Subcutaneous abdominal adipose tissue (tissue), 5 donors: Measurements from ENCODE around the gene DYSF.

Experiments used
- H3K27ac ChIP-seq: one replicate; pipeline ENCODE4 v1.7.0; 2013; ENCODE audit warnings: low read depth, mild to moderate bottlenecking, inconsistent platforms, low read length, moderate library complexity
- H3K27me3 ChIP-seq, 5 donors: one replicate each; pipeline ENCODE4 v1.7.0; 2013; ENCODE audit warnings: low read length in 5 of 5, inconsistent platforms in 1 of 5; ENCODE audit not compliant: control insufficient read depth in 5 of 5, insufficient read depth in 4 of 5
- H3K36me3 ChIP-seq, 5 donors: one replicate each; pipeline ENCODE4 v1.7.0; 2013; ENCODE audit warnings: low read length in 5 of 5; ENCODE audit not compliant: control insufficient read depth in 5 of 5, insufficient read depth in 5 of 5
- H3K4me1 ChIP-seq, 5 donors: one replicate each; pipeline ENCODE4 v1.7.0; 2013; ENCODE audit warnings: low read length in 5 of 5, mild to moderate bottlenecking in 3 of 5, moderate library complexity in 1 of 5; ENCODE audit not compliant: control insufficient read depth in 5 of 5, insufficient read depth in 5 of 5
- H3K4me3 ChIP-seq, 5 donors: one replicate each; pipeline ENCODE4 v1.7.0; 2013; ENCODE audit warnings: low read length in 5 of 5, low read depth in 1 of 5
- H3K9ac ChIP-seq, 5 donors: one replicate each; pipeline ENCODE4 v1.7.0; 2013; ENCODE audit warnings: low read length in 5 of 5, mild to moderate bottlenecking in 4 of 5, moderate library complexity in 3 of 5
- H3K9me3 ChIP-seq, 5 donors: one replicate each; pipeline ENCODE4 v1.7.0; 2013; ENCODE audit warnings: low read length in 5 of 5; ENCODE audit not compliant: control insufficient read depth in 5 of 5
- donor health status: healthy.
- donor health status: healthy.
- donor health status: healthy.
- donor health status: healthy.
- donor health status: healthy.

DYSF gene

DNA sequence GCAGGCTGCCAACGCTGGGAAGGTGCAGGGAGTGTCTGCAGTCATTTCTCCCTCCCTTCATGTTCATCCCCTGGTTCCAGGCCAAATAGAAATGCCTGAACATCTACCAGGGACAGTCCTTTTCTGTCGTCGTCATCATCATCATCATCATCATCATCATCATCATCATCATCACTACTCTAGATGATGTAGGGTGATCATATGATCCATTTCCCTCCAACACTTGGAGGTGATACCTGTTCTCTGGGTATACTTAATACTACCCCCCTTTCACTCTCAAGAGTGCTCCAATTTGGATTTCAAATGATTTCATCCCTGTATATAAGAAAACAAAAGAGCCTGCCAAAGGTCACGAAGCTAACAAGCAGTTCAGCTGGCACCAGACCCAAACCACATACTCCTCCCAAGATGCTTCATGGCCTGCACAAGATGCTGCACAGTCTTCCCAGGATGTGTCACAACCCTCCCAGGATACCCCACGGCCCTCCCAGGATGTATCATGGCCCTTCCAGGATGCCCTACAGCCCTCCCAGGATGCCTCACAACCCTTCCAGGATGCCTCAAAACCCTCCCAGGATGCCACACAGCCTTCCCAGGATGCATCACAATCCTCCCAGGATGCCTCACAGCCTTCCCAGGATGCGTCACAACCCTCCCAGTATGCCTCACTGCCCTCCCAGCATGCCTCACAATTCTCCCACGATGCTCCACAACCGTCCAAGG is 257.9 kb downstream of the DYSF start:
- H3K9ac ChIP-seq = no peak overlapping the region
- peaks cover 5 to 33% (median 20%) of the 10 kb centered on the region in 5 donors for H3K4me1 ChIP-seq
- no peak overlapping the region for H3K4me3 ChIP-seq
- no peaks in the 10 kb centered on the region for H3K9me3 ChIP-seq
- no peaks in the 10 kb centered on the region for H3K36me3 ChIP-seq
- H3K27me3 ChIP-seq = peaks cover 0 to 5% (median 0%) of the 10 kb centered on the region in 5 donors
- no peak overlapping the region for H3K27ac ChIP-seq

GRCh38 chr2:71712158-71712818 is 258.9 kb downstream of the DYSF start:
- no peak overlapping the region for H3K9ac ChIP-seq
- H3K27ac ChIP-seq = no peak overlapping the region
- no peak overlapping the region for H3K4me3 ChIP-seq
- H3K4me1 ChIP-seq = peaks cover 13 to 43% (median 30%) of the 10 kb centered on the region in 5 donors
- H3K36me3 ChIP-seq = no peaks in the 10 kb centered on the region
- H3K9me3 ChIP-seq = no peaks in the 10 kb centered on the region
- peaks cover 0 to 5% (median 0%) of the 10 kb centered on the region in 5 donors for H3K27me3 ChIP-seq

DNA sequence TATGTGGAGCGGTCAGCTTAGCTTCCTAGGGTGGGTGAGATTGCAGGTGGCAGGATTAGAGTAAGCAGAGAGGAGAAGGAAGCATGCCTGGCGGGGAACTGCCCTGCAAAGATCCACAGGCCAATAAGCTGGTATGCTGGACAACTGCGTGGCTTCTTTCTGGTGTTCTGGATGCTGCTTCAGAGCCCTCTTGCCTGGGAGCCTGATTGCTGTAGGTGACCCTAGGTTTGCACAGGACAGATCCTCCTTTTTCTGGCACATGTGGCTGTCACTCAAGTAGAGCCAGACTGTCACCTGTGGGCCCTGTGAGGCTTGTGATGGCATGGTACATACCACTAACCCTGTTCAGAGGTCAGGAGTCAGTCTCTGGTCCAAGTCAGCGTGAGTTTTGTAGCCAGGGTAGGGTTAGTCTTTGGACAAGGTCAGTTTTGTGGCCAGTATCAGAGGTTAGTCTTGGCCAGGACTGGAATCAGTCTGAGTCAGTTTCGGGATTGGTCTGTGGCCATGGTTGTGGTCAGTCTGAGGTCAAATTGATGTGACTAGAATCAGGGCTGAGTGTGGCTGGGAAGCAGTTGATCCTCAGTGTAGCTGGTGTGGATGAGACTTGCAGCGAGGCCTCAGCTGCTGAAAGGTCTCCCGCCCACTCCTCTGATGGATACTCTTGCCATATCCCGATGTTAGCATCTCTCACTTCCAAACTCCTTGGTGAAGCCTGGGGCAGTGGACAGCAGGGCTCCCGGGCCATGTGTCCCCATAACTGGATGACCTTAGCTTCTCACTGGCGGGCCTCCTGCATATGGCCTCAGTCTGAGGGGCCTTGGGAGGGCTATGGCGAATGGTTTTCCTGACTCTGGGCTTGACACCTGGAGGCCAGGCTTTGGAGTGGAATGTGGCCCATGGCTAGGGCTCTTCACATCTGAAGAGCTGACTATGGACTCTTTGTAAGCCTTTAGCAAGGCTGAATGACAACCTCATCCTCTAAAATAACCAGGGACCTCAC is 260.5 kb downstream of the DYSF start:
- Histone ChIP-seq H3K4me3 (no peak overlapping the region), H3K36me3 (no peaks in the 10 kb centered on the region), H3K4me1 (peaks cover 19 to 58% (median 36%) of the 10 kb centered on the region in 5 donors), H3K9ac (no peak overlapping the region), H3K27ac (no peak overlapping the region), H3K9me3 (no peaks in the 10 kb centered on the region), H3K27me3 (peaks cover 0 to 5% (median 0%) of the 10 kb centered on the region in 5 donors)

DNA sequence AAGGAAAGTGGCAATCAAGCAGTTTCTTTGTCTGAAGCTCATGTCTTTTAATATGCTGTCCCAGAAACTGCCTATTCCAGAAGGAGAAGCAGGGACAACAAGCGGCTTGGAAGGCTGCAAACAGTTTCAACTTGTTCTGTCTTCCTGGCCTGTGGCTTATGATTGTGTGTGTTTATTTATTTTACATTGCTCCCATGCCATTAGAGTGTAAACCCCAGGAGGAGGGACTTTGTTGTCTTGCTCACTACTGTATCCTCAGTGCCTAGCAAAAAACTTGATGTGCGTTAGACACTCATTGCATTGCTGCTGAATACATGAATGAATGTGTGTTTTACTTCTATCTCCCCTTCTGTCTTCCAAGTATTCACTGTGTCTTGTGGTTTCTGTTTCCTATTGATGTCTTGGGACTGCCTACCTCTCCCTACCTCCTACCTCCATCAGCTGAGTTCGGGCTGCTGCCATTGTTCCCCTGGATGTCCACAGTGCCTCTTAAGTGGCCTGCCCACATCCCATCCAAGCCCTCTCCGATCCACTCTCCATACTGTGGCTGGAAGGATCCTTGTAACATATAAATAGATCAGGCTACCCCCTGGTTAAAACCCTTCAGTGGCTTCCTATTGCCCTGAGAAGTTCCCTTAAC is 261.4 kb downstream of the DYSF start:
- no peaks in the 10 kb centered on the region for H3K36me3 ChIP-seq
- H3K9ac ChIP-seq = no peak overlapping the region
- H3K9me3 ChIP-seq = no peaks in the 10 kb centered on the region
- no peak overlapping the region for H3K4me3 ChIP-seq
- peaks cover 24 to 67% (median 41%) of the 10 kb centered on the region in 5 donors for H3K4me1 ChIP-seq
- H3K27ac ChIP-seq = no peak overlapping the region
- H3K27me3 ChIP-seq = peaks cover 0 to 5% (median 0%) of the 10 kb centered on the region in 5 donors

- H3K27ac ChIP-seq = no peak overlapping the region
- H3K27me3 ChIP-seq = peaks cover 0 to 5% (median 0%) of the 10 kb centered on the region in 5 donors
- peaks cover 25 to 72% (median 47%) of the 10 kb centered on the region in 5 donors for H3K4me1 ChIP-seq
- no peak overlapping the region for H3K9ac ChIP-seq
- no peak overlapping the region for H3K4me3 ChIP-seq
- H3K9me3 ChIP-seq = no peaks in the 10 kb centered on the region
- no peaks in the 10 kb centered on the region for H3K36me3 ChIP-seq
These were observed 261.9 kb downstream of the DYSF start for GRCh38 chr2:71715241-71715750.

DNA sequence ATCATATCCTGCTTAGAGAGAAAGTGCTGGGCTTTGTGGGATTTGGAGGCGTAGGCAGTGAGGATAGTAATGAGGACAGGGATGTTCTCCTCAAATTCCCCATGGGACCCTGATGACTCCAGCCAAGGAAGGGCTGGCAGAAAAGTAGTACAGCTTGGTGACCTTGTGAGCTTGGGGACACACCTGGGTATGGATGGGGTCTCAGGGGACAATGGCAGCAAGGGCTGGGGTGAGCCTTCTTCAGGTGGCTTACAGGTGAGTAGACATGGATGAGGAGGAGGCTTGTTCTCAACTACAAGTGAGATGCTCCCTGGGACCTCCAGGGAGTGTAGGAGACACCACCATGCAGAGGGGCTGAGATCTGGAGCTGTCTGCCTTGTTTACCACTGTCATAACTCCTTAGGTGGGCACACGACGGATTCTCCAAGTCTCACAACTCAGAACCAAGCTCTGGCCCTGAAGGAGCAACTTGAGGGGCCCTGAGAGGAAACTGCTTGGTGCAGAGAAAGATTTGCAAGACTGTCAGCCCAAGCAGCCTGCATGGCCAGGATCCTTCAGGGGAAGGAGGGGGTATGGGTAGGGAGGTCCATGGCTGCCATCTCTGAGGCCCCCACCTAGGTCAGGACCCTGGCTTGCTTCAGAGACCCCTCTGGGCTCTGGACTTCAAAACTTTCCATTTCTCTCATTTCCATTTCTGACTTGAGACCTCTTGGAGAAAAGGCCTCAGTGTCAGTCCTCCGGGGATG is 262.8 kb downstream of the DYSF start:
- H3K27me3 ChIP-seq = peaks cover 0 to 5% (median 0%) of the 10 kb centered on the region in 5 donors
- no peak overlapping the region for H3K27ac ChIP-seq
- no peaks in the 10 kb centered on the region for H3K9me3 ChIP-seq
- no peak overlapping the region for H3K9ac ChIP-seq
- peaks cover 24 to 70% (median 48%) of the 10 kb centered on the region in 5 donors for H3K4me1 ChIP-seq
- no peak overlapping the region for H3K4me3 ChIP-seq
- H3K36me3 ChIP-seq = no peaks in the 10 kb centered on the region

- Histone ChIP-seq H3K27me3 (no peaks in the 10 kb centered on the region), H3K9ac (no peak overlapping the region), H3K4me3 (peak overlapping the region in 1 of 5 donors; percentile 9), H3K9me3 (no peaks in the 10 kb centered on the region), H3K27ac (no peak overlapping the region), H3K4me1 (peaks cover 22 to 74% (median 51%) of the 10 kb centered on the region in 5 donors), H3K36me3 (no peaks in the 10 kb centered on the region)
These were observed 263.6 kb downstream of the DYSF start for GRCh38 chr2:71716697-71717624.

GRCh38 chr2:71718686-71719085 is 265.3 kb downstream of the DYSF start:
- H3K4me1 ChIP-seq = peaks cover 15 to 70% (median 51%) of the 10 kb centered on the region in 5 donors
- H3K9me3 ChIP-seq = no peaks in the 10 kb centered on the region
- no peak overlapping the region for H3K9ac ChIP-seq
- H3K36me3 ChIP-seq = no peaks in the 10 kb centered on the region
- no peak overlapping the region for H3K27ac ChIP-seq
- H3K27me3 ChIP-seq = no peaks in the 10 kb centered on the region
- H3K4me3 ChIP-seq = no peak overlapping the region
